H1 (cell line): Measurements from ENCODE around the gene EIF4E1B. TPM values are rescaled to one million over a fixed set of nuclear protein-coding genes. Genes with fewer than 3 reads are reported as not detected.

ENCODE experiments used
- CHD1 ChIP-seq: IDR thresholded peaks from 2 replicates; pipeline ENCODE4 v1.6.1; 2012; ENCODE audit warnings: low read depth, low read length, improper control_type of control experiment
- CTBP2 ChIP-seq: IDR thresholded peaks from 2 replicates; pipeline ENCODE4 v1.7.0; 2011; ENCODE audit warnings: borderline replicate concordance, mild to moderate bottlenecking, moderate library complexity, mixed read lengths, low read length; ENCODE audit not compliant: insufficient read depth, insufficient read length
- FOSL1 ChIP-seq: IDR thresholded peaks from 2 replicates; pipeline ENCODE4 v1.6.1; 2011; ENCODE audit warnings: mild to moderate bottlenecking, low read depth, low read length, moderate library complexity; ENCODE audit not compliant: insufficient read depth
- GTF2F1 ChIP-seq: IDR thresholded peaks from 2 replicates; pipeline ENCODE4 v1.6.1; 2012; ENCODE audit warnings: low read depth, low read length, improper control_type of control experiment, borderline replicate concordance
- MAFK ChIP-seq: IDR thresholded peaks from 2 replicates; pipeline ENCODE4 v1.6.1; 2012; ENCODE audit warnings: low read depth, mild to moderate bottlenecking, improper control_type of control experiment, low read length
- PHF8 ChIP-seq: fragments of 200-600 bp; sonication (generic); conservative IDR thresholded peaks from 2 replicates; pipeline ENCODE4 v1.7.1; 2012; ENCODE audit warnings: low read depth, mild to moderate bottlenecking, inconsistent platforms, low read length, moderate library complexity
- RBBP5 ChIP-seq: IDR thresholded peaks from 2 replicates; pipeline ENCODE4 v1.7.1; 2012; ENCODE audit warnings: low read depth, mild to moderate bottlenecking, inconsistent platforms, low read length, moderate library complexity, borderline replicate concordance
- RXRA ChIP-seq: IDR thresholded peaks from 2 replicates; pipeline ENCODE4 v1.6.1; 2011; ENCODE audit warnings: low read depth, mild to moderate bottlenecking, low read length, moderate library complexity; ENCODE audit not compliant: insufficient read depth
- SIX5 ChIP-seq: IDR thresholded peaks from 2 replicates; pipeline ENCODE4 v1.6.1; 2011; ENCODE audit warnings: mild to moderate bottlenecking, low read depth, low read length
- polyA plus RNA-seq, 7 experiments: library from polyadenylated mRNA; depleted of rRNA in 3 of 7; stranded (reverse) in 5 of 7; unstranded in 2 of 7; fragments of >200 nt in 5 of 7; fragments of 200-250 nt in 2 of 7; gene quantifications; 1 replicate in 5 of 7; 2 replicates in 1 of 7; 4 replicates in 1 of 7; pipeline versions ENCODE4 v1.2.1 to v1.2.3, GENCODE V29; 2011 to 2013; ENCODE audit warnings: missing spikeins in 2 of 7, mixed read lengths in 2 of 7
- total RNA-seq: library from RNA; stranded (reverse); fragmentation: NEBNext Ultra II Directional; extraction: Animal tissue kit (Norgen Biotek cat#: 25700); gene quantifications from 2 replicates; pipeline ENCODE4 v1.2.1, GENCODE V29; 2021
- TF ChIP-seq, protein P1 (sequence below): fragments of 300-600 bp; sonication (generic); IDR thresholded peaks from 2 replicates; pipeline ENCODE4 v1.7.1; 2012; ENCODE audit warnings: low read length, moderate library complexity, mild to moderate bottlenecking, inconsistent platforms; ENCODE audit not compliant: insufficient replicate concordance

Gene EIF4E1B
- total and polyA plus RNA-seq, 2 of the 8 experiments (the other 6 are each of a cell fraction or from before 2014, with no cell fraction given): 0.97 to 1.3 TPM

DNA sequence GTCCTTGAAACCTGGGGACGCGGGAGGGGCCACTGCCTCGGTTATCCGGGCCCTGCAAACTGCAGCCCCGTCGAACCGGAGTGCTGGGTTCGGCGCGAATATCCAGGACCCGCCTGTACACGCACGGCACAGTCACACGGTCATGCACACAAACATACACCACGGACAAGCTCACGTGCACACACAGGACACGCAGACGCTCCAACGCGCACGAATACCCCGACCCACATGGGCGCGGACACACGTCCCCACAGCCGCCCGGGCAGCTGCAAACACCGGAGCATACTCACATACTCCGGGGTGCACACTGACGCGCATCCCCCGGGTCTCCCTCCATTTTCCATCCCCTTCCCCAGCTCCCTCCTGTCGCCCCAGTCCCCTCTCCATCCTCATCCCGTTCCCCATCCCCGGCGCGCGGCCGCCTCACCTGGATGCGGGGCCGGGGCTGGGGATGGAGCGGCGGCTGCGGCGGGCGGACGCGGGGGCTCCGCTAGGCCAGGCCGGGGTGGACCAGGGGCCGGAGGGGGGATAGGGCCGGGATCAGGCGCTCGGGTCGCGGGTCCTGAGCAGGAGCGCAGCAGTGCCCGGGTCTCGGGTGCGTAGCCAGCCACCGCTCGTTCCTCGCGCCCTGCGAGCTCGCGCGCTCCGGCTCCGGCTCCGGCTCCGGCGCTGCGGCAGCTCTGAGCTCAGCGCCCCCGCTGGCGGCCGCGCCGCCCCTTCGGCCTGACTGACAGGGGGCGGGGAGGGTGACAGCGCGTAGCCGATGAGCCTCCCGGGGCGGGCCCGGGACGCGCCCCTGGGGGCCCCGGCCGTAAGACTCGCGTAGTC is at the start of gene EIF4E1B, which contains the start of gene SNCB (continued):
- TF ChIP-seq, protein P1, sequence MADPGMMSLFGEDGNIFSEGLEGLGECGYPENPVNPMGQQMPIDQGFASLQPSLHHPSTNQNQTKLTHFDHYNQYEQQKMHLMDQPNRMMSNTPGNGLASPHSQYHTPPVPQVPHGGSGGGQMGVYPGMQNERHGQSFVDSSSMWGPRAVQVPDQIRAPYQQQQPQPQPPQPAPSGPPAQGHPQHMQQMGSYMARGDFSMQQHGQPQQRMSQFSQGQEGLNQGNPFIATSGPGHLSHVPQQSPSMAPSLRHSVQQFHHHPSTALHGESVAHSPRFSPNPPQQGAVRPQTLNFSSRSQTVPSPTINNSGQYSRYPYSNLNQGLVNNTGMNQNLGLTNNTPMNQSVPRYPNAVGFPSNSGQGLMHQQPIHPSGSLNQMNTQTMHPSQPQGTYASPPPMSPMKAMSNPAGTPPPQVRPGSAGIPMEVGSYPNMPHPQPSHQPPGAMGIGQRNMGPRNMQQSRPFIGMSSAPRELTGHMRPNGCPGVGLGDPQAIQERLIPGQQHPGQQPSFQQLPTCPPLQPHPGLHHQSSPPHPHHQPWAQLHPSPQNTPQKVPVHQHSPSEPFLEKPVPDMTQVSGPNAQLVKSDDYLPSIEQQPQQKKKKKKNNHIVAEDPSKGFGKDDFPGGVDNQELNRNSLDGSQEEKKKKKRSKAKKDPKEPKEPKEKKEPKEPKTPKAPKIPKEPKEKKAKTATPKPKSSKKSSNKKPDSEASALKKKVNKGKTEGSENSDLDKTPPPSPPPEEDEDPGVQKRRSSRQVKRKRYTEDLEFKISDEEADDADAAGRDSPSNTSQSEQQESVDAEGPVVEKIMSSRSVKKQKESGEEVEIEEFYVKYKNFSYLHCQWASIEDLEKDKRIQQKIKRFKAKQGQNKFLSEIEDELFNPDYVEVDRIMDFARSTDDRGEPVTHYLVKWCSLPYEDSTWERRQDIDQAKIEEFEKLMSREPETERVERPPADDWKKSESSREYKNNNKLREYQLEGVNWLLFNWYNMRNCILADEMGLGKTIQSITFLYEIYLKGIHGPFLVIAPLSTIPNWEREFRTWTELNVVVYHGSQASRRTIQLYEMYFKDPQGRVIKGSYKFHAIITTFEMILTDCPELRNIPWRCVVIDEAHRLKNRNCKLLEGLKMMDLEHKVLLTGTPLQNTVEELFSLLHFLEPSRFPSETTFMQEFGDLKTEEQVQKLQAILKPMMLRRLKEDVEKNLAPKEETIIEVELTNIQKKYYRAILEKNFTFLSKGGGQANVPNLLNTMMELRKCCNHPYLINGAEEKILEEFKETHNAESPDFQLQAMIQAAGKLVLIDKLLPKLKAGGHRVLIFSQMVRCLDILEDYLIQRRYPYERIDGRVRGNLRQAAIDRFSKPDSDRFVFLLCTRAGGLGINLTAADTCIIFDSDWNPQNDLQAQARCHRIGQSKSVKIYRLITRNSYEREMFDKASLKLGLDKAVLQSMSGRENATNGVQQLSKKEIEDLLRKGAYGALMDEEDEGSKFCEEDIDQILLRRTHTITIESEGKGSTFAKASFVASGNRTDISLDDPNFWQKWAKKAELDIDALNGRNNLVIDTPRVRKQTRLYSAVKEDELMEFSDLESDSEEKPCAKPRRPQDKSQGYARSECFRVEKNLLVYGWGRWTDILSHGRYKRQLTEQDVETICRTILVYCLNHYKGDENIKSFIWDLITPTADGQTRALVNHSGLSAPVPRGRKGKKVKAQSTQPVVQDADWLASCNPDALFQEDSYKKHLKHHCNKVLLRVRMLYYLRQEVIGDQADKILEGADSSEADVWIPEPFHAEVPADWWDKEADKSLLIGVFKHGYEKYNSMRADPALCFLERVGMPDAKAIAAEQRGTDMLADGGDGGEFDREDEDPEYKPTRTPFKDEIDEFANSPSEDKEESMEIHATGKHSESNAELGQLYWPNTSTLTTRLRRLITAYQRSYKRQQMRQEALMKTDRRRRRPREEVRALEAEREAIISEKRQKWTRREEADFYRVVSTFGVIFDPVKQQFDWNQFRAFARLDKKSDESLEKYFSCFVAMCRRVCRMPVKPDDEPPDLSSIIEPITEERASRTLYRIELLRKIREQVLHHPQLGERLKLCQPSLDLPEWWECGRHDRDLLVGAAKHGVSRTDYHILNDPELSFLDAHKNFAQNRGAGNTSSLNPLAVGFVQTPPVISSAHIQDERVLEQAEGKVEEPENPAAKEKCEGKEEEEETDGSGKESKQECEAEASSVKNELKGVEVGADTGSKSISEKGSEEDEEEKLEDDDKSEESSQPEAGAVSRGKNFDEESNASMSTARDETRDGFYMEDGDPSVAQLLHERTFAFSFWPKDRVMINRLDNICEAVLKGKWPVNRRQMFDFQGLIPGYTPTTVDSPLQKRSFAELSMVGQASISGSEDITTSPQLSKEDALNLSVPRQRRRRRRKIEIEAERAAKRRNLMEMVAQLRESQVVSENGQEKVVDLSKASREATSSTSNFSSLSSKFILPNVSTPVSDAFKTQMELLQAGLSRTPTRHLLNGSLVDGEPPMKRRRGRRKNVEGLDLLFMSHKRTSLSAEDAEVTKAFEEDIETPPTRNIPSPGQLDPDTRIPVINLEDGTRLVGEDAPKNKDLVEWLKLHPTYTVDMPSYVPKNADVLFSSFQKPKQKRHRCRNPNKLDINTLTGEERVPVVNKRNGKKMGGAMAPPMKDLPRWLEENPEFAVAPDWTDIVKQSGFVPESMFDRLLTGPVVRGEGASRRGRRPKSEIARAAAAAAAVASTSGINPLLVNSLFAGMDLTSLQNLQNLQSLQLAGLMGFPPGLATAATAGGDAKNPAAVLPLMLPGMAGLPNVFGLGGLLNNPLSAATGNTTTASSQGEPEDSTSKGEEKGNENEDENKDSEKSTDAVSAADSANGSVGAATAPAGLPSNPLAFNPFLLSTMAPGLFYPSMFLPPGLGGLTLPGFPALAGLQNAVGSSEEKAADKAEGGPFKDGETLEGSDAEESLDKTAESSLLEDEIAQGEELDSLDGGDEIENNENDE: no peak
- TF ChIP-seq SIX5 (no peak), MAFK (no peak), GTF2F1 (no peak), FOSL1 (no peak), CHD1 (no peak), RXRA (no peak), CTBP2 (peak; percentile 99), PHF8 (peak; percentile 23), RBBP5 (peak; percentile 96)
